Bronchial epithelial cell (primary cell): ENCODE results near the gene AKAP3. TPM values are rescaled to one million over a fixed set of nuclear protein-coding genes. Genes with fewer than 3 reads are reported as not detected.
A peak's percentile ranks its signal among the peaks of the same experiment; 100 is the strongest.

Experiments
- DNase-seq: peaks from one replicate; pipeline ENCODE4 v3.0.0-alpha.2; 2010; ENCODE audit warnings: low read depth
- FAIRE-seq: peaks from 2 replicates; lab custom pipeline; 2011; peaks lifted over from hg19 to GRCh38; lab: Jason Lieb, UNC
- H3K27me3 ChIP-seq: 2 replicates; pipeline ENCODE4 v1.5.1; 2011; ENCODE audit warnings: low read length; ENCODE audit not compliant: control insufficient read depth, insufficient read depth
- H3K36me3 ChIP-seq: 2 replicates; pipeline ENCODE4 v1.5.1; 2011; ENCODE audit warnings: low read length; ENCODE audit not compliant: control insufficient read depth, insufficient read depth
- H3K4me3 ChIP-seq: 2 replicates; pipeline ENCODE4 v1.5.1; 2011; ENCODE audit warnings: mild to moderate bottlenecking, low read depth, low read length, control low read depth
- CTCF ChIP-seq: IDR thresholded peaks from 2 replicates; pipeline ENCODE4 v1.5.1; 2011; ENCODE audit warnings: mild to moderate bottlenecking, moderate library complexity, low read length, control low read depth, inconsistent platforms; ENCODE audit not compliant: insufficient read depth, severe bottlenecking
- total RNA-seq: library from RNA; depleted of rRNA; stranded (reverse); fragments of >200 nt; gene quantifications from 2 replicates; pipeline ENCODE4 v1.2.1, GENCODE V29; 2014

The AKAP3 gene
- total RNA-seq, 1 donor from 2014 or later: 0.53 TPM

GRCh38 chr12:4645023-4645422 is 3.8 kb downstream of the AKAP3 start:
- FAIRE-seq: no peak
- Histone ChIP-seq H3K27me3 (no peaks in the 10 kb centered on the region), H3K4me3 (no peak overlapping the region), H3K36me3 (no peaks in the 10 kb centered on the region)
- DNase-seq: no peak
- no peak for TF ChIP-seq CTCF

- H3K36me3 ChIP-seq: no peaks in the 10 kb centered on the region
- H3K27me3 ChIP-seq: no peaks in the 10 kb centered on the region
- FAIRE-seq: no peak
- H3K4me3 ChIP-seq: no peak overlapping the region
- no peak for DNase-seq
- no peak for TF ChIP-seq CTCF
Observed at GRCh38 chr12:4643747-4644146, 5.1 kb downstream of the AKAP3 start.

- H3K36me3 ChIP-seq: no peaks in the 10 kb centered on the region
- DNase-seq: no peak
- FAIRE-seq: no peak
- no peaks in the 10 kb centered on the region for H3K27me3 ChIP-seq
- no peak for TF ChIP-seq CTCF
- no peak overlapping the region for H3K4me3 ChIP-seq
Observed at GRCh38 chr12:4630262-4630661, 18.6 kb downstream of the AKAP3 start.

- DNase-seq: no peak
- no peak for FAIRE-seq
- Histone ChIP-seq H3K27me3 (no peaks in the 10 kb centered on the region), H3K36me3 (no peaks in the 10 kb centered on the region), H3K4me3 (no peak overlapping the region)
- no peak for TF ChIP-seq CTCF
Observed at GRCh38 chr12:4628406-4628805, 20.4 kb downstream of the AKAP3 start.

- Histone ChIP-seq H3K27me3 (no peaks in the 10 kb centered on the region), H3K36me3 (no peaks in the 10 kb centered on the region), H3K4me3 (no peak overlapping the region)
- DNase-seq: no peak
- FAIRE-seq: no peak
- no peak for TF ChIP-seq CTCF
Observed at GRCh38 chr12:4626543-4626942, 22.3 kb downstream of the AKAP3 start.

GRCh38 chr12:4621511-4621910 is 27.3 kb downstream of the AKAP3 start:
- no peak for TF ChIP-seq CTCF
- H3K27me3 ChIP-seq: no peaks in the 10 kb centered on the region
- H3K36me3 ChIP-seq: no peaks in the 10 kb centered on the region
- FAIRE-seq (no peak), DNase-seq (peak; percentile 35)
- H3K4me3 ChIP-seq: no peak overlapping the region
